Chondrocyte (in vitro differentiated cells): ENCODE measurements around the gene GFY. TPM values are rescaled to one million over a fixed set of nuclear protein-coding genes. Genes with fewer than 3 reads are reported as not detected.

Experiments
- DNase-seq: peaks from one replicate; pipeline ENCODE4 v3.0.0; 2021; ENCODE audit warnings: mixed read lengths, low spot score
- H3K27ac Mint-ChIP-seq: one replicate; pipeline ENCODE4 v1.8.0; 2021; ENCODE audit warnings: mild to moderate bottlenecking, moderate library complexity, mixed read lengths; ENCODE audit not compliant: unreplicated experiment
- H3K27me3 Mint-ChIP-seq: 2 replicates; pipeline ENCODE4 v1.8.0; 2021; ENCODE audit warnings: low read depth, mixed read lengths
- H3K36me3 Mint-ChIP-seq: 2 replicates; pipeline ENCODE4 v1.8.0; 2021; ENCODE audit warnings: low read depth, mixed read lengths
- H3K4me1 Mint-ChIP-seq: 2 replicates; pipeline ENCODE4 v1.8.0; 2021; ENCODE audit warnings: low read depth, mild to moderate bottlenecking, mixed read lengths
- H3K4me3 Mint-ChIP-seq: one replicate; pipeline ENCODE4 v1.8.0; 2021; ENCODE audit warnings: mild to moderate bottlenecking, moderate library complexity, mixed read lengths; ENCODE audit not compliant: unreplicated experiment
- H3K9me3 Mint-ChIP-seq: 2 replicates; pipeline ENCODE4 v1.8.0; 2021; ENCODE audit warnings: low read depth, mixed read lengths
- CTCF ChIP-seq: fragments of 200-600 bp; sonication (generic); IDR thresholded peaks from 2 replicates; pipeline ENCODE4 v1.5.0; 2021; ENCODE audit warnings: antibody characterized with exemption, mild to moderate bottlenecking, moderate library complexity
- total RNA-seq: library from RNA; stranded (reverse); gene quantifications from 3 replicates; pipeline ENCODE4 v1.2.1, GENCODE V29; 2021

Gene GFY
- total RNA-seq, 1 donor from 2014 or later, result not detected

- Mint-ChIP-seq H3K4me1 (peaks cover 31% of the 10 kb centered on the region), H3K36me3 (peaks cover 10% of the 10 kb centered on the region), H3K27me3 (peaks cover 82% of the 10 kb centered on the region), H3K4me3 (no peak overlapping the region), H3K9me3 (no peaks in the 10 kb centered on the region), H3K27ac (no peak overlapping the region)
- DNase-seq, result no peak
- TF ChIP-seq CTCF, result no peak
These were observed 869 bp downstream of the GFY start for GRCh38 chr19:49425922-49426592.

DNA sequence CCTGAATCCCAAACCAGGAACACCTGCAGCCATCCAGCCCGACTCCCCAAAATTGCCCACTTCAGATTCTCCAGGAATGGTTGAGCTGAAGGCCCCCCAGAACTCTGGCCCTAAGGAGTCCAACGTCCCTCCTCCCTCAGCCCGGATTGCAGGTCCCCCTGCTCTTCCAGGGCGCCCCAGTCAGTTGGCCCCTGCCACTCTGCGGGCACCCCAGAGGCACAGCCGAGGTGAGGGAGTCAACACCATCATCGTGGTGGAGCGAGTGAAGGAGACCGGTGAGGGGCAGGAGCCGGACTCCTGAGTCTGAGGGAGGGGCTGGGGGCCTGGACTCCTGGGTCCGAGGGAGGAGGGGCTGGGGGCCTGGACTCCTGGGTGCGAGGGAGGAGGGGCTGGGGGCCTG lies 2.2 kb downstream of the GFY start:
- Mint-ChIP-seq H3K36me3 (peaks cover 10% of the 10 kb centered on the region), H3K27me3 (peaks cover 77% of the 10 kb centered on the region), H3K4me1 (peaks cover 23% of the 10 kb centered on the region), H3K4me3 (no peak overlapping the region), H3K9me3 (no peaks in the 10 kb centered on the region), H3K27ac (no peak overlapping the region)
- no peak for TF ChIP-seq CTCF
- DNase-seq, result no peak

DNA sequence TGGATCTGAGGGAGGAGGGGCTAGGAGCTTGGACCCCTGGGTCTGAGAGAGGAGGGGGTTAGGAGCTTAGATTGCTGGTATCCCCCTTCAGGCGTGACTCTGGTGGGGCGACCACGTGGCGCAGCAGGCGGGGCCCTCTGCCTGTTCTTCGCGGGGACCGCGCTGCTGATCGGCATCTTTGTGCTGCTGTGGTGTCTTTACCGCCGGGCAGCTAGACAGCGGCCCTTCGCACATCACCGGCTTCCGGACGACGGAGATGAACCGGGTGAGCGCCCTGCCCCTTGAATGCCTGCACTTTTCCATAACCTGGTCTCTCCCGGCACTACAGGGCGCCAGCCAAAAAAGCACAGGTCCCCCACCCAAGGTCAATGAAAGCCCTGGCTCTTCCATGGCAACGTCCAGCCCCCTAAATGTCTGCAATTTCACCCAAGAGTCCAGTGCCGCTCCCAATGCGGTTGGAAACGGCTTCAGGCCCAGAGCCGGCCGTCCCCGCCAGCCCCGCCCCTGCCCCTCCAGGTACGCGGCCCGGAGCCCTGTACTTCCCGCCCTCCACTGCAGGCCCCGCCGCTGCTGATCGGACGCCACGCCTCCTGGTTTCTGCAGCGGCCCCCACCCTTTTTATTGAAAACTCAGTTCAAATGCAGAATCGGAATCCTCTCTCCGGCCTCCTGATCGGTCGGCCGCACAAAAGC lies 2.8 kb downstream of the GFY start:
- Mint-ChIP-seq H3K27ac (no peak overlapping the region), H3K4me3 (peak overlapping the region; percentile 32), H3K27me3 (peaks cover 75% of the 10 kb centered on the region), H3K4me1 (peaks cover 18% of the 10 kb centered on the region), H3K36me3 (peaks cover 8% of the 10 kb centered on the region), H3K9me3 (no peaks in the 10 kb centered on the region)
- no peak for TF ChIP-seq CTCF
- DNase-seq, result no peak

DNA sequence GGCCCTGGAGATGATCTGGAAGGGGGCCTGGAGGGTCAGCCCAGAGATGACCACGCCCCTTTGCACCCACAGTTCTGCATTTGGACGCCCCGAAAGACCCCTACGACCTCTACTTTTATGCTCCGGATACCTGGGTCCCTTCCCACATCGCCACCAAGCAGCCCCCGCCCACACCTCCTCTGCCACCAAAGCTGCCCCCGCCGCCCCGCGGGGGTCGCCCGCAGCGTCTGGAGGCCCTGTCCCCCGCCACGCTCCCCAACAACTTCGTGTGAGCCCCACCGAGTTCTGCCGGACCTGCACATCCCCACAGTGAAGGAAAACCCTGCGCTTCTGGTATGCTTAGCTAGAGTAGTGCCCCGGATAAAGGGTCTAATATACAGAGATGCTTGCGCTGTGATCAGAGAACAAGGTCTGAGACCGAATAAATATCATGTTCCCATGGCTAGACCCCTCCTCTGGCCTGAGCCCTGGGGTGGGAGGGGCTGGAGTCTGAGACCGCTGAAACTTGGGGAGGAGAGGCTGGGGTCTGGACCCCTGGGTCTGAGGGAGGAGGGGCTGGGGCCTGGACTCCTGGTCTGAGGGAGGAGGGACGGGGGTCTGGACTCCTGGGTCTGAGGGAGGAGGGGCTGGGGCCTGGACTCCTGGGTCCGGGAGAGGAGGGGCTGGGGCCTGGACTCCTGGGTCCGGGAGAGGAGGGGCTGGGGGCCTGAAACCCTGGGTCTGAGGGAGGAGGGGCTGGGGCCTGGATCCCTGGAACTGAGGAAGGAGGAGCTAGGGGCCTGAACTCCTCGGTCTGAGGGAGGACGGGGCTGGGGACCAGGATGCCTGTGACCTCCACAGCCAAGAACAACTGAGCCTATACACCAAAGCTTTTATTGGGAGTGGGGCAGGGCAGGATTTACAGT lies 3.6 kb downstream of the GFY start:
- H3K9me3 Mint-ChIP-seq, result no peaks in the 10 kb centered on the region
- H3K4me1 Mint-ChIP-seq, result peaks cover 13% of the 10 kb centered on the region
- H3K36me3 Mint-ChIP-seq, result peaks cover 6% of the 10 kb centered on the region
- DNase-seq, result no peak
- H3K27me3 Mint-ChIP-seq, result peaks cover 75% of the 10 kb centered on the region
- H3K27ac Mint-ChIP-seq, result no peak overlapping the region
- H3K4me3 Mint-ChIP-seq, result no peak overlapping the region
- TF ChIP-seq CTCF, result no peak

- TF ChIP-seq CTCF, result no peak
- Mint-ChIP-seq H3K4me3 (no peak overlapping the region), H3K27me3 (peaks cover 67% of the 10 kb centered on the region), H3K4me1 (peaks cover 11% of the 10 kb centered on the region), H3K9me3 (no peaks in the 10 kb centered on the region), H3K27ac (no peak overlapping the region), H3K36me3 (peaks cover 5% of the 10 kb centered on the region)
- no peak for DNase-seq
These were observed 5.0 kb downstream of the GFY start for GRCh38 chr19:49430172-49430677.
